ENCODE results near the gene APC2.

The APC2 gene

GRCh38 chr19:1449467-1450442, at the start of gene APC2:
Gene APC2 (plus strand): TSS chr19:1450121. CDS start chr19:1453002, 2,881 bp downstream.
- no peak for DNase-seq (ENCODE audit: low read depth)

GRCh38 chr19:1400281-1401137, 49.4 kb upstream of the APC2 start:
- no peak for DNase-seq (ENCODE audit: low read depth)

- no peak for DNase-seq (ENCODE audit: low read depth)
Measured at GRCh38 chr19:1401138-1401888, 48.6 kb upstream of the APC2 start, which contains the start of gene GAMT. Gene GAMT (minus strand): TSS chr19:1401542. CDS start chr19:1401476, 66 bp downstream.

- no peak for DNase-seq (ENCODE audit: low read depth)
Measured at GRCh38 chr19:1401889-1402217, 48.1 kb upstream of the APC2 start.

GRCh38 chr19:1402411-1403070, 47.4 kb upstream of the APC2 start:
- DNase-seq (ENCODE audit: low read depth), result no peak

GRCh38 chr19:1406774-1407527, 43.0 kb upstream of the APC2 start:
- DNase-seq (ENCODE audit: low read depth), result peak; percentile 82

GRCh38 chr19:1407528-1408299, 42.2 kb upstream of the APC2 start, which contains the start of gene DAZAP1:
Gene DAZAP1 (plus strand): TSS chr19:1407586. CDS start chr19:1407774, 188 bp downstream.
- DNase-seq (ENCODE audit: low read depth), result no peak

- DNase-seq (ENCODE audit: low read depth), result no peak
Measured at GRCh38 chr19:1408300-1409203, 41.4 kb upstream of the APC2 start.

- no peak for DNase-seq (ENCODE audit: low read depth)
Measured at GRCh38 chr19:1409204-1410005, 40.5 kb upstream of the APC2 start.

- DNase-seq (ENCODE audit: low read depth), result no peak
Measured at GRCh38 chr19:1410136-1410786, 39.7 kb upstream of the APC2 start.

- DNase-seq (ENCODE audit: low read depth), result no peak
Measured at GRCh38 chr19:1410789-1411188, 39.1 kb upstream of the APC2 start.

GRCh38 chr19:1411255-1412191, 38.4 kb upstream of the APC2 start:
- no peak for DNase-seq (ENCODE audit: low read depth)

GRCh38 chr19:1412323-1412923, 37.5 kb upstream of the APC2 start:
- DNase-seq (ENCODE audit: low read depth), result no peak

- no peak for DNase-seq (ENCODE audit: low read depth)
Measured at GRCh38 chr19:1412995-1413800, 36.7 kb upstream of the APC2 start.

Data from HS-5 (cell line).